ENCODE measurements around the gene LINGO3. TPM values are rescaled to one million over a fixed set of nuclear protein-coding genes. Genes with fewer than 3 reads are reported as not detected.
A peak's percentile ranks its signal among the peaks of the same experiment; 100 is the strongest.

Gene LINGO3
- total and polyA plus RNA-seq, 2 donors (not counting 3 experiments of a cell fraction or from before 2014, with no cell fraction given) = not detected

GRCh38 chr19:2309734-2310362 is 1.9 kb upstream of the LINGO3 start:
- BruUV-seq (replicated peaks) = no TSS peak
- H3K4me1 ChIP-seq (ENCODE audit: control insufficient read depth, extremely low read depth, insufficient read depth, low read length) = no peaks in the 10 kb centered on the region
- no peaks in the 10 kb centered on the region for H3K79me2 ChIP-seq (ENCODE audit: control insufficient read depth, insufficient read depth, low read length)
- H3K9ac ChIP-seq (replicated peaks; ENCODE audit: extremely low read depth, insufficient read depth, low read length) = no peak overlapping the region
- dilution Hi-C loops (cut with MboI; ENCODE audit: extremely low pct_ligation_motif_present, low sequenced_read_pairs) = no loop called here
- H2AFZ ChIP-seq (ENCODE audit: low read depth, low read length) = no peak overlapping the region
- ChIA-PET POLR2A (no interaction called here), CTCF (no interaction called here)
- no peak overlapping the region for H3K27ac ChIP-seq (ENCODE audit: insufficient read depth, low read depth, low read length)
- no peak overlapping the region for H3K4me3 ChIP-seq (replicated peaks in 1 of 3; ENCODE audit: insufficient read depth in 1 of 3, low read depth in 1 of 3, low read length in 3 of 3)
- H4K20me1 ChIP-seq (replicated peaks; ENCODE audit: control insufficient read depth, extremely low read depth, insufficient read depth, low read length) = no peaks in the 10 kb centered on the region
- peaks cover 1% of the 10 kb centered on the region for H3K9me3 ChIP-seq (replicated peaks; ENCODE audit: control insufficient read depth, insufficient read depth, low read length)
- H3K27me3 ChIP-seq (ENCODE audit: control insufficient read depth in 2 of 2, insufficient read depth in 2 of 2, low read length in 2 of 2) = peaks cover 10 to 26% of the 10 kb centered on the region in 2 experiments
- H3K4me2 ChIP-seq (ENCODE audit: insufficient read depth, low read length) = no peak overlapping the region
- intact Hi-C loops (cut with micrococcal nuclease) = loop anchor here (10.0 kb wide), 1 partner anchor 375 kb away; no protein-coding TSS in a partner anchor
- no peaks in the 10 kb centered on the region for H3K9me1 ChIP-seq (replicated peaks; ENCODE audit: control insufficient read depth, extremely low read depth, insufficient read depth, low read length)
- TF ChIP-seq POLR2AphosphoS5 (IDR thresholded peaks at IDR 0.05; ENCODE audit: insufficient read depth, low read depth, low read length) (no peak), JUN (IDR thresholded peaks at IDR 0.05; ENCODE audit: borderline replicate concordance, insufficient read depth, insufficient read length, low read depth) (no peak), FOS (IDR thresholded peaks at IDR 0.05; ENCODE audit: borderline replicate concordance, insufficient read depth, low read length) (no peak), EZH2 (IDR thresholded peaks at IDR 0.05; ENCODE audit: borderline replicate concordance, low read depth, low read length, severe bottlenecking) (no peak)
- DNase-seq (ENCODE audit: low read depth, low spot score) (no peak), FAIRE-seq (no peak)
- no peaks in the 10 kb centered on the region for H3K36me3 ChIP-seq (ENCODE audit: control insufficient read depth in 2 of 2, extremely low read depth in 1 of 2, insufficient read depth in 2 of 2, low read length in 2 of 2)

- no peak for DNase-seq (ENCODE audit: low read depth, low spot score)
- ChIA-PET POLR2A (no interaction called here), CTCF (no interaction called here)
- Histone ChIP-seq H3K27me3 (ENCODE audit: control insufficient read depth in 2 of 2, insufficient read depth in 2 of 2, low read length in 2 of 2) (peaks cover 10 to 22% of the 10 kb centered on the region in 2 experiments), H3K9me3 (replicated peaks; ENCODE audit: control insufficient read depth, insufficient read depth, low read length) (no peaks in the 10 kb centered on the region), H3K9me1 (replicated peaks; ENCODE audit: control insufficient read depth, extremely low read depth, insufficient read depth, low read length) (no peaks in the 10 kb centered on the region), H4K20me1 (replicated peaks; ENCODE audit: control insufficient read depth, extremely low read depth, insufficient read depth, low read length) (no peaks in the 10 kb centered on the region), H3K79me2 (ENCODE audit: control insufficient read depth, insufficient read depth, low read length) (no peaks in the 10 kb centered on the region), H3K9ac (replicated peaks; ENCODE audit: extremely low read depth, insufficient read depth, low read length) (no peak overlapping the region), H3K4me2 (ENCODE audit: insufficient read depth, low read length) (no peak overlapping the region), H3K4me3 (replicated peaks in 1 of 3; ENCODE audit: insufficient read depth in 1 of 3, low read depth in 1 of 3, low read length in 3 of 3) (no peak overlapping the region), H3K27ac (ENCODE audit: insufficient read depth, low read depth, low read length) (no peak overlapping the region), H3K36me3 (ENCODE audit: control insufficient read depth in 2 of 2, extremely low read depth in 1 of 2, insufficient read depth in 2 of 2, low read length in 2 of 2) (no peaks in the 10 kb centered on the region), H3K4me1 (ENCODE audit: control insufficient read depth, extremely low read depth, insufficient read depth, low read length) (no peaks in the 10 kb centered on the region), H2AFZ (ENCODE audit: low read depth, low read length) (no peak overlapping the region)
- dilution Hi-C loops (cut with MboI; ENCODE audit: extremely low pct_ligation_motif_present, low sequenced_read_pairs) = no loop called here
- BruUV-seq (replicated peaks) = no TSS peak
- no peak for FAIRE-seq
- TF ChIP-seq MAX (IDR thresholded peaks at IDR 0.05; ENCODE audit: insufficient read depth, insufficient read length) (no peak), EZH2 (IDR thresholded peaks at IDR 0.05; ENCODE audit: borderline replicate concordance, low read depth, low read length, severe bottlenecking) (peak; percentile 74)
- intact Hi-C loops (cut with micrococcal nuclease) = no loop called here
These were observed 389 bp downstream of the LINGO3 start for GRCh38 chr19:2307518-2308012.

Measured in endothelial cell of umbilical vein (primary cell).